Bone marrow (tissue), 2 donors: ENCODE measurements around the gene PLCB2.

Experiments used
- DNase-seq, 2 donors: peaks; one replicate each; lab custom pipeline; 2025; lab: John Stamatoyannopoulos, UW

The PLCB2 gene

DNA sequence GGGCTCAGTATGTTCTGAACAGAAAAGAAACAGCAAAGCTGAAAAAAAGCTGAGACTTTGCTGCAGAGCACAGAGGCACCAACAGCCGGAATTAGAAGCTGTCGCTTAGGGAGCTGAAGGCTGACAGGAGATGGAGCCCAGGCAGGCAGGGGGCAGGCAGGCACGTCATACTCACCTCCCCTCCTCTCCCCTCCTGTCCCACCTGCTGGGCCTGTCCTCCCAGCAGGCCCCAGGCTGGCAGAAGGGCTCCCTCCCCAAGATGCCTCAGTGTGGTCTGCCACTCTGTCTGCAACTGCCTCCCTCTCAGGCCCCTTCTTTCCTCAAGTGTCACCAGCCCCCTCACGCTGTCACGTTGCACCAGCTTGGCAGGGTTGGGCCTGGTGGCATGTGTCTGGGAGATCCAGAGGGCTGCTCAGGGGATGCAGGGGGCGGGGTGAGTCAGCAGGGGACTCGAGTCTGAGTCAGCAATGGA lies 21.6 kb downstream of the PLCB2 start:
- no peak for DNase-seq

GRCh38 chr15:40285554-40286011 lies 22.2 kb downstream of the PLCB2 start:
- no peak for DNase-seq

GRCh38 chr15:40285151-40285550 lies 22.6 kb downstream of the PLCB2 start:
- DNase-seq = no peak

DNA sequence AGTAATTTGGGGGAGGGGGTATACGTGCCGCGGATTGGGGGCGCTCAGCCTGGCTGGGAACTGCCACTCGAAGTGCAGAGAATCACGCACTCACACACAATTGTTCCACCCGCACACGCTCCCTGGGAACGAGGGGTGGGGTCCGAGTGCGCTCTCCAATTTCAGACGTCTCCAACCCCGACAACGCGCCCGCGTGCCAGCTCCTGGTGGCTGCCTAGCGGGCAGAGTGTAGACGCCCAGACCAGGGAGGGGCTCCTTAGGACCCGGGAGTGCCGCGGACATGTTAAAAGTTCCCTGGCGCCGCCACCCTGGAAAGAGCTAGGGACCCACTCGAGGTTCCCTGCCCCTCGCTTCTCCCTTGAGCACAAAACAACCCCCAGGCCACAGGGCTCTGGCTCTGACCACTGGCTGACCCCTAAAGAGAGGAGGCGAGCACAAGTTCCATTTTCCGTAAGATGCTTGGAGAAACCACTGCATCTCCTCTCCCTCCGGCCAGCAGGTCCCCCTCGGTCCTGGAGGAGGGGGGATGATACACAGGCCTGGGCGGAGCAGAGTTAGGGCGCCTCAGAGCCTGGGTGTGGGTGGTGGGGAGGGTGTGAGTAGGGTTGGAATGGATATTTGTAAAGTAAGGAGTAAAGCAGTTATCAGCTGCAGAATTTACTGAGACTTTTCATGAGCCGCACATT lies 24.0 kb downstream of the PLCB2 start:
- no peak for DNase-seq

GRCh38 chr15:40282869-40283614 lies 24.7 kb downstream of the PLCB2 start, which contains the start of gene ANKRD63:
Gene ANKRD63 (minus strand): TSS chr15:40283064. CDS start chr15:40282586, 478 bp downstream.
- peak in 1 of 2 donors; percentile 43 for DNase-seq

DNA sequence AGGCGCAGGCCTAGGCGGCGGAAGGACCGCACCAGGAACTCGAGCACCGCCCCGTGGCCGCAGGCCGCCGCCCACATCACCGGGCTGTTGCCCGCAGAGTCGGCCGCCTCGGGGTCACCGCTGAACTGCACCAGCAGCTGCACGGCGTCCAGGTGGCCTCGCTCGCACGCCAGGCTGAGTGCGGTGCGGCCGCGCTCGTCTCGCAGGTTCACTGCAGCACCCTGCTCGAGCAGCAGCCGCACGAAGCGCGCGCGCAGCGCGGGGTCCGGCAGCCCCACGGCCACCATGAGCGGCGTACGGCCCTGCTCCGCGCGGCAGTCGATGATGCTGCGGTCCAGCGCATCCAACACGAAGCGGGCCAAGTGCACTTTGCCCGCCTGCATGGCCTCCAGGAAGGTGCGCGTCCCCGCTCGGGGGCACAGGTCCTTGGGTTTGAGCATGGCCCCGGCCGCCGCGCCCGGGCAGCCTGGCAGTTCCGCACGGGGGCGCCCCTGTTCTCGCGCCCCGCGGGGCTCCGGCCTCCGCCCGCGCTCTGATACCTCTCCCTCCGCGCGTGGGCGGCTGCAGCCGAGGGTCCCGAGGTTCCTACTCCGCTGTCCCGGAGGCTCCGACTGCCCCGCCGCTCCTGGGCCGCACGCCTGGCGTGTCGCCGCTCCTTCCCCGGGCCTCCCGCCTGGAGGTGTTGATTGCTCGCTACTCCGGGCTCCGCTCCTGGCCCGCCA lies 25.4 kb downstream of the PLCB2 start:
- DNase-seq = peak in 1 of 2 donors; percentile 61

- DNase-seq = no peak
Observed at GRCh38 chr15:40281801-40282146, 26.0 kb downstream of the PLCB2 start.

GRCh38 chr15:40281057-40281800 lies 26.5 kb downstream of the PLCB2 start:
- no peak for DNase-seq

- DNase-seq = no peak
Observed at GRCh38 chr15:40280260-40281056, 27.3 kb downstream of the PLCB2 start.

GRCh38 chr15:40279437-40280141 lies 28.1 kb downstream of the PLCB2 start:
- peak; percentile 41 to 55 for DNase-seq

- DNase-seq = no peak
Observed at GRCh38 chr15:40278026-40278425, 29.7 kb downstream of the PLCB2 start.

DNA sequence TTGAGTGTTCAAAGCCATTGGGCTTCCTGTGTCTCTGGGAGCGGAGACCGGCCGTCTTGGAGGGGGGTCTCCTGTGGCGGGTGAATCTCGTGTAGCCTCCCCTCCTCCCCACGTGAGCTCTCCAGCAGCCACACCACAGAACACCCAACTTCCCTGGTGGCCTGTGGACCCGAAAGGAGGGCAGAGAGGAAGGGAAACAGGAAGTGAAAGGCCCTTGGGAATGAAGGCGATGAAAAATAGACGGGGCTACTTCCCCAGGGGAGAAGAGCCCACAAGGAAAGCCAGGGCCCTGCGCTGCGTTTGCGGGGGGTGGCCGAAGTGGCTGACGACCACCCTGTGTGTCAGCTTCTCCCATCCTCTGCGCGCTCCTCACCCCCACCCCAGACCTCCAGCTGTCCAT lies 30.3 kb downstream of the PLCB2 start:
- DNase-seq = no peak

DNA sequence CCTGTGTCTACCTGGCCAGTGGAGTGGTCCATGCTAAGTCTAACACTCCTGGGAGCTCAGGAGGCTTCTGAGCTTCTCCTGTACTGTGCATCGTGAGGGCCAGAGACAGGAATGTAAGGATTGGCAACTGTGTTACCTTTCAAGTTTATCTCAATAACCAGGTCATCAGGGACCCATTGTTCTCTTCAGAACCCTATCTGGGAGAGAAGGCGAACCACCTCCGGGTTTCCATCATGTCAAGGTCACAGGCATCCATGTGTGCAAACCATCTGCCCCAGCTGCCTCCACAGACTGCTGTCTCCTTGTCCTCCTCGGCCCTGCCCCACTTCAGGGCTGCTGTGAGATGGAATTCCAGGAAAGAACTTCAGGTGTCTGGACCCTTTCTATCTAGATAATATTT lies 30.8 kb downstream of the PLCB2 start:
- no peak for DNase-seq

DNA sequence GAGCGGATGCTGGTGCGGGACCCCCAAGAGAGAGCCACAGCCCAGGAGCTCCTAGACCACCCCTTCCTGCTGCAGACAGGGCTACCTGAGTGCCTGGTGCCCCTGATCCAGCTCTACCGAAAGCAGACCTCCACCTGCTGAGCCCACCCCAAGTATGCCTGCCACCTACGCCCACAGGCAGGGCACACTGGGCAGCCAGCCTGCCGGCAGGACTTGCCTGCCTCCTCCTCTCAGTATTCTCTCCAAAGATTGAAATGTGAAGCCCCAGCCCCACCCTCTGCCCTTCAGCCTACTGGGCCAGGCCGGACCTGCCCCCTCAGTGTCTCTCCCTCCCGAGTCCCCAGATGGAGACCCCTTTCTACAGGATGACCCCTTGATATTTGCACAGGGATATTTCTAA lies 31.8 kb downstream of the PLCB2 start:
- DNase-seq = no peak

- DNase-seq = no peak
Observed at GRCh38 chr15:40275523-40275922, 32.2 kb downstream of the PLCB2 start.

DNA sequence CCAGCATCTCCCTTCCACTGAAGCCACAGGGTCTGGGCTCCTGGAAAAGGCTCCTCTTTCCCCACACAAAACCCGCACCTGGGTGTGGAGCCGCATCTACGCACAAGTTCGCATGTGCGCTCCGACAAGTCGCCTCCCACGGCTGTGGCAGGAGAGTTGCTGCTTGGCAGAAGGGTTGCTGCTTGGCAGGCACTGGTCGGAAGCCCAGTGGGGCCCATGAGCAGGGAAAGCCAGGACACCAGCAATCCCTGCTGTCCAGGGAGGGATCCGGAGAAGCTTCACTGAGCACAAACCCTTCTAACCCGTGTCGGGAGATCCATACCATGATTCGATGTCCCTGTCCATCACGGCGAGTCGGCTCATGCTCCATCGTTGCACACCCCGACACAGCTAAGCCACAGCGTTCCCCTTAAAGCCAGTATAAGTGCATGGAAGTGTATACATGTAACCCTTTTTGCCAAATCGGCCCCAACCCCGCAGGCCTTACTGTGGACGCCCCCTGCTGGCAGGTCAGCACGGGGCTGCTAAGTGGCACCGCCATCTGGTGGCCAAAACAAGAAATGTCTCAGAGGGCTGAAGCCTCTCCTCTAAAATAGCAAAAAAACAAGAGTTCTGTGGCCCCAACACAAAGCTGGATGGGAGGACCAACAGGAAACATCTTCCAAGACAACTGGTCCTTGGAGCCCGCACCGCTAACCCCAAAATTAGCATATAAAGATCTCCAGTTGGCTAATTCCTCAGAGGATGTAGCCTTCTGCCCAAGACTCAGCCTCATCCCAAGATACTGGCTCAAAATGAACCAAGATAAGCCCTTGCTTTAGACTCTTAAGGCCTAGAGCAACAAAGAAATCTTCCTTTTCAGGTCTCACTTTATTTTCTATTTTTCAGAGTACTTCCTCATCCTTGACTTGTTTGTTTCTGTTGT lies 33.1 kb downstream of the PLCB2 start:
- DNase-seq = peak; percentile 61 to 74

DNA sequence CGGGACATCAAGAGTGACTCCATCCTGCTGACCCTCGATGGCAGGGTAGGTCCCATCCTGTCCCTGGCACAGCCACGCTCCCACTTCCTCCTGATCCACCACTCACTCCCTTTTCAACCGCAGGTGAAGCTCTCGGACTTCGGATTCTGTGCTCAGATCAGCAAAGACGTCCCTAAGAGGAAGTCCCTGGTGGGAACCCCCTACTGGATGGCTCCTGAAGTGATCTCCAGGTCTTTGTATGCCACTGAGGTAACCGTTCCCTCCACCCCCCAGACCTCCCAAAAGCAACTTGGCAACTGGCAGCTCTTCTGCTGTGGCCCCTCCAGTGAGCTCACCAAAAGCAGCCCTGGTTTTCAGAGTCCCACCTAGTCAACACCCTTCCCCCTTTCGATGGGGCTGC lies 34.3 kb downstream of the PLCB2 start:
- DNase-seq = no peak

DNA sequence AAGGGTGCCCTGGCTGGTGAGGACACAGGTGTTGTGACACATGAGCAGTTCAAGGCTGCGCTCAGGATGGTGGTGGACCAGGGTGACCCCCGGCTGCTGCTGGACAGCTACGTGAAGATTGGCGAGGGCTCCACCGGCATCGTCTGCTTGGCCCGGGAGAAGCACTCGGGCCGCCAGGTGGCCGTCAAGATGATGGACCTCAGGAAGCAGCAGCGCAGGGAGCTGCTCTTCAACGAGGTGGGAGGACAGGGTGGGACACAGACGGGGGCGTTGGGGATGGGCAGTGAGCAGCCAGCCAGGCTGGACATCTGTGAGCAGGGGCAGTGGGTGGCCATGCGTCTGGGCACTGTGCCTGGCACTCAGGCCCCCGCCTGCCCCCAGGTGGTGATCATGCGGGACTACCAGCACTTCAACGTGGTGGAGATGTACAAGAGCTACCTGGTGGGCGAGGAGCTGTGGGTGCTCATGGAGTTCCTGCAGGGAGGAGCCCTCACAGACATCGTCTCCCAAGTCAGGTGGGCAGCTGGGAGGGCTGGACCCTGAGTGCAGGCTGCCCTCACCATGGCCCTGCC lies 35.2 kb downstream of the PLCB2 start:
- DNase-seq = no peak
